GM12878 (cell line): Measurements from ENCODE around the gene NAV3. TPM values are rescaled to one million over a fixed set of nuclear protein-coding genes. Genes with fewer than 3 reads are reported as not detected.

Source experiments
- ATAC-seq: fragments of 200-7000 bp; cut with Tn5 transposase; 3 replicates; pipeline ENCODE4 v1.9.1; 2020; ENCODE audit warnings: mild to moderate bottlenecking, moderate library complexity
- BruUV-seq: library from RNA; stranded (reverse); fragments of 400-500 nt; replicated peaks from 2 replicates; lab custom pipeline; 2021; lab: Mats Ljungman, UMichigan
- CTCF ChIA-PET: fragments of 300-600 bp; sonication (Branson Sonifier 250); formaldehyde crosslinking; extraction: SDS; loops from one replicate; lab custom pipeline; 2021; ENCODE audit warnings: inconsistent platforms; lab: Yijun Ruan, JAX
- POLR2A ChIA-PET: fragments of 350-600 bp; formaldehyde crosslinking; extraction: SDS; loops from one replicate; lab custom pipeline; 2021; ENCODE audit warnings: inconsistent platforms; lab: Charles Lee
- RAD21 ChIA-PET: fragments of 300-600 bp; sonication (Branson Sonifier 250); formaldehyde crosslinking; loops from one replicate; lab custom pipeline; 2023; ENCODE audit warnings: antibody characterized with exemption; ENCODE audit not compliant: unreplicated experiment; lab: Charles Lee
- SMC1A ChIA-PET: fragments of 300-600 bp; sonication (Branson Sonifier 250); formaldehyde crosslinking; loops from one replicate; lab custom pipeline; 2023; ENCODE audit not compliant: unreplicated experiment, uncharacterized antibody; lab: Charles Lee
- DNase-seq: peaks from one replicate; pipeline ENCODE4 v3.0.0-alpha.2; 2011; ENCODE audit warnings: low read depth, low spot score
- FAIRE-seq: peaks from 3 replicates; lab custom pipeline; 2011; peaks lifted over from hg19 to GRCh38; lab: Jason Lieb, UNC
- H2AFZ ChIP-seq: 2 replicates; pipeline ENCODE4 v1.6.0; 2011; ENCODE audit warnings: low read depth, low read length, control low read depth; ENCODE audit not compliant: control insufficient read depth
- H3K27ac ChIP-seq: 2 replicates; pipeline ENCODE4 v1.5.1; 2011; ENCODE audit warnings: control low read depth; ENCODE audit not compliant: control insufficient read depth, insufficient read depth
- H3K27me3 ChIP-seq, 2 experiments: replicated peaks in 1 of 2; 2 replicates each; pipeline versions ENCODE4 v1.6.0 to v1.6.1; 2011; ENCODE audit warnings: low read length in 1 of 2; ENCODE audit not compliant: control insufficient read depth in 2 of 2, insufficient read depth in 2 of 2
- H3K36me3 ChIP-seq, 2 experiments: 2 replicates each; pipeline ENCODE4 v1.5.1; 2011; ENCODE audit warnings: low read length in 1 of 2; ENCODE audit not compliant: control insufficient read depth in 2 of 2, insufficient read depth in 2 of 2
- H3K4me1 ChIP-seq: 2 replicates; pipeline ENCODE4 v1.6.1; 2011; ENCODE audit warnings: mild to moderate bottlenecking, low read length, moderate library complexity, mixed read lengths; ENCODE audit not compliant: control insufficient read depth, insufficient read depth
- H3K4me2 ChIP-seq: 2 replicates; pipeline ENCODE4 v1.6.0; 2011; ENCODE audit warnings: control low read depth; ENCODE audit not compliant: control insufficient read depth, insufficient read depth
- H3K4me3 ChIP-seq: fragments of 200-600 bp; sonication (generic); 2 replicates; pipeline ENCODE4 v1.5.1; 2016
- H3K79me2 ChIP-seq: 2 replicates; pipeline ENCODE4 v1.6.0; 2011; ENCODE audit warnings: low read length; ENCODE audit not compliant: control insufficient read depth, insufficient read depth
- H3K9ac ChIP-seq: 2 replicates; pipeline ENCODE4 v1.8.0; 2011; ENCODE audit warnings: low read length, control low read depth, mixed read lengths; ENCODE audit not compliant: control insufficient read depth, insufficient read depth
- H3K9me3 ChIP-seq: replicated peaks from 3 replicates; pipeline ENCODE4 v1.5.1; 2011; ENCODE audit warnings: mild to moderate bottlenecking, low read length; ENCODE audit not compliant: control insufficient read depth, insufficient read depth
- H4K20me1 ChIP-seq: 2 replicates; pipeline ENCODE4 v1.6.0; 2011; ENCODE audit not compliant: control insufficient read depth, insufficient read depth
- BHLHE40 ChIP-seq, 2 experiments: fragments of 450-650 bp in 1 of 2; IDR thresholded peaks; 2 replicates each; pipeline ENCODE4 v1.6.1; 2011 to 2017; ENCODE audit warnings: low read depth in 2 of 2, borderline replicate concordance in 1 of 2, improper control_type of control experiment in 1 of 2, low read length in 1 of 2, mild to moderate bottlenecking in 1 of 2
- CREB1 ChIP-seq: IDR thresholded peaks from 2 replicates; pipeline ENCODE4 v1.6.1; 2012; ENCODE audit warnings: low read depth, mild to moderate bottlenecking, inconsistent platforms
- GABPA ChIP-seq: IDR thresholded peaks from 2 replicates; pipeline ENCODE4 v1.6.1; 2014; ENCODE audit warnings: antibody characterized with exemption, low read depth, mild to moderate bottlenecking, inconsistent platforms
- HCFC1 ChIP-seq: fragments of 150-350 bp; IDR thresholded peaks from 2 replicates; pipeline ENCODE4 v1.6.1; 2014; ENCODE audit warnings: low read length
- MEF2A ChIP-seq: IDR thresholded peaks from 2 replicates; pipeline ENCODE4 v1.6.1; 2011; ENCODE audit warnings: low read depth, mild to moderate bottlenecking, low read length, moderate library complexity; ENCODE audit not compliant: insufficient read depth
- MTA3 ChIP-seq: IDR thresholded peaks from 2 replicates; pipeline ENCODE4 v1.6.1; 2012; ENCODE audit warnings: low read length, inconsistent platforms, borderline replicate concordance
- NFIC ChIP-seq: IDR thresholded peaks from 2 replicates; pipeline ENCODE4 v1.6.1; 2012; ENCODE audit warnings: low read depth, mild to moderate bottlenecking, inconsistent platforms, low read length, moderate library complexity
- RAD21 ChIP-seq: IDR thresholded peaks from 2 replicates; pipeline ENCODE4 v1.6.1; 2011; ENCODE audit warnings: mild to moderate bottlenecking, low read depth, low read length, moderate library complexity; ENCODE audit not compliant: insufficient read depth
- SMC3 ChIP-seq: IDR thresholded peaks from 2 replicates; pipeline ENCODE4 v1.6.1; 2011; ENCODE audit warnings: low read length, improper control_type of control experiment, borderline replicate concordance
- SPI1 ChIP-seq: IDR thresholded peaks from 2 replicates; pipeline ENCODE4 v1.6.1; 2011; ENCODE audit warnings: low read depth, mild to moderate bottlenecking, low read length, moderate library complexity, borderline replicate concordance; ENCODE audit not compliant: insufficient read depth
- SUPT20H ChIP-seq: IDR thresholded peaks from 2 replicates; pipeline ENCODE4 v1.6.1; 2011; ENCODE audit warnings: low read depth, mild to moderate bottlenecking, low read length, moderate library complexity, borderline replicate concordance; ENCODE audit not compliant: control insufficient read depth
- WRNIP1 ChIP-seq: IDR thresholded peaks from 2 replicates; pipeline ENCODE4 v1.6.1; 2011; ENCODE audit warnings: low read depth, low read length, improper control_type of control experiment, borderline replicate concordance
- WGBS: methylation state at CpG from one replicate; pipeline ENCODE4 v1.1.6; 2016; ENCODE audit warnings: low lambda C conversion rate; ENCODE audit not compliant: insufficient replicate concordance, insufficient coverage; ENCODE audit errors: missing lambda C conversion rate; 5-methylcytosine and 5-hydroxymethylcytosine counted together
- in situ Hi-C: fragments of 300-500 bp; cut with MboI; formaldehyde crosslinking; loops from 9 replicates; pipeline ENCODE4 v1.14.3; 2018; ENCODE audit warnings: mixed read lengths
- intact Hi-C: fragments of 100-400 bp; cut with micrococcal nuclease; formaldehyde crosslinking; loops from one replicate; pipeline ENCODE4 v1.14.2; 2022; ENCODE audit not compliant: unreplicated experiment
- polyA plus RNA-seq, 11 experiments: library from polyadenylated mRNA; depleted of rRNA in 4 of 11; unstranded in 6 of 11; stranded (reverse) in 5 of 11; fragments of >200 nt; fragmentation: Nextera tagmentation in 4 of 11; fragmentation: Illumina TruSeq in 1 of 11; extraction: Ambion mirVana in 4 of 11; extraction: Trizol in 1 of 11; gene quantifications; 1 replicate in 1 of 11; 2 replicates in 10 of 11; pipeline versions ENCODE4 v1.2.1 to v1.2.3, GENCODE V29; 2011 to 2016; ENCODE audit warnings: inconsistent platforms in 2 of 11, missing spikeins in 2 of 11, low read depth in 1 of 11
- total RNA-seq, 4 experiments: library from RNA; depleted of rRNA in 3 of 4; stranded (reverse); fragments of >200 nt in 3 of 4; fragmentation: Illumina TruSeq in 1 of 4; extraction: Trizol in 1 of 4; gene quantifications; 2 replicates each; pipeline versions ENCODE4 v1.2.1 to v1.2.3, GENCODE V29; 2013 to 2021
- TF ChIP-seq, protein P1 (sequence below), 3 experiments: IDR thresholded peaks in 2 of 3; conservative IDR thresholded peaks in 1 of 3; 2 replicates each; pipeline ENCODE4 v1.5.1; 2011; ENCODE audit warnings: low read depth in 3 of 3, low read length in 3 of 3, mild to moderate bottlenecking in 3 of 3, control low read depth in 2 of 3, moderate library complexity in 2 of 3, inconsistent platforms in 1 of 3, mixed read lengths in 1 of 3; ENCODE audit not compliant: control insufficient read depth in 2 of 3, insufficient read depth in 1 of 3; ENCODE audit errors: extremely low read depth in 1 of 3
- TF ChIP-seq, protein P2 (sequence below): IDR thresholded peaks from 2 replicates; pipeline ENCODE4 v1.6.1; 2011; ENCODE audit warnings: mild to moderate bottlenecking, low read depth, low read length, moderate library complexity; ENCODE audit not compliant: insufficient replicate concordance

The NAV3 gene
- total and polyA plus RNA-seq, 10 of the 15 experiments (the other 5 are each of a cell fraction or from before 2014, with no cell fraction given) = 0.05 to 0.51 (median 0.22) TPM; not detected in 1

DNA sequence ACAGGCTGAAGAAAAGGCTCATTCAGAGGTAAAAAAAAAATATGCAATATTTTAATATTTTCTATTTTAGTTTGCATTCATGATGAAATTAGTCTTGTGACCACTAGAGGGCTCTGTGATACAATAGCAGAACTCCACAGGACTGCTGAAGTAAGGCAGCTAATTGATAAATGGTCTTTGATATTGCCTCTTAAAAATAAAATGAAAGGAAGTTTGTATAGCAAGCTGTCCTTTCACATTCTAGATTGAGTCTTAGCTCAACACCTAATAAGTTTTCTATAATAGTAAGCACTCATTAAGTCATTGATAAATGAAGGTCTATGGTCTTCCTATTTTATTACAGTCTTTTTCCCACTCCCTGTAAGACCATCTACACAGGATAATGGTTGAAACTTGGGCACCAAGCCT is 315.7 kb downstream of the NAV3 start:
- H3K27ac ChIP-seq = no peak overlapping the region
- no peak overlapping the region for H3K9ac ChIP-seq
- H3K4me1 ChIP-seq = no peaks in the 10 kb centered on the region
- DNase-seq (no peak), FAIRE-seq (peak; percentile 27), ATAC-seq (peak; percentile 69)
- no peaks in the 10 kb centered on the region for H3K36me3 ChIP-seq
- H2AFZ ChIP-seq = no peak overlapping the region
- ChIA-PET SMC1A (interaction anchor here (0.9 to 1.9 kb wide), 3 partner anchors 9 to 1028 kb away, joined by 3 to 5 read pairs (median 5); no protein-coding TSS in a partner anchor), CTCF (interaction anchor here (0.6 to 2.6 kb wide), 22 partner anchors 9 to 1418 kb away, joined by 3 to 16 read pairs (median 4); no protein-coding TSS in a partner anchor), RAD21 (interaction anchor here (0.8 to 1.3 kb wide), 2 partner anchors 67 to 1028 kb away, joined by 3 to 4 read pairs; no protein-coding TSS in a partner anchor), POLR2A (no interaction called here)
- TF ChIP-seq SMC3 (peak; percentile 41; the same call in 1 of the 2 replicates), RAD21 (peak; percentile 66), MTA3 (no peak)
- TF ChIP-seq, protein P1, sequence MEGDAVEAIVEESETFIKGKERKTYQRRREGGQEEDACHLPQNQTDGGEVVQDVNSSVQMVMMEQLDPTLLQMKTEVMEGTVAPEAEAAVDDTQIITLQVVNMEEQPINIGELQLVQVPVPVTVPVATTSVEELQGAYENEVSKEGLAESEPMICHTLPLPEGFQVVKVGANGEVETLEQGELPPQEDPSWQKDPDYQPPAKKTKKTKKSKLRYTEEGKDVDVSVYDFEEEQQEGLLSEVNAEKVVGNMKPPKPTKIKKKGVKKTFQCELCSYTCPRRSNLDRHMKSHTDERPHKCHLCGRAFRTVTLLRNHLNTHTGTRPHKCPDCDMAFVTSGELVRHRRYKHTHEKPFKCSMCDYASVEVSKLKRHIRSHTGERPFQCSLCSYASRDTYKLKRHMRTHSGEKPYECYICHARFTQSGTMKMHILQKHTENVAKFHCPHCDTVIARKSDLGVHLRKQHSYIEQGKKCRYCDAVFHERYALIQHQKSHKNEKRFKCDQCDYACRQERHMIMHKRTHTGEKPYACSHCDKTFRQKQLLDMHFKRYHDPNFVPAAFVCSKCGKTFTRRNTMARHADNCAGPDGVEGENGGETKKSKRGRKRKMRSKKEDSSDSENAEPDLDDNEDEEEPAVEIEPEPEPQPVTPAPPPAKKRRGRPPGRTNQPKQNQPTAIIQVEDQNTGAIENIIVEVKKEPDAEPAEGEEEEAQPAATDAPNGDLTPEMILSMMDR (IDR thresholded peaks at IDR 0.05 in 2 of 3, conservative IDR thresholded peaks at IDR 0.05 in 1 of 3; ENCODE audit: control insufficient read depth in 2 of 3, extremely low read depth in 1 of 3, insufficient read depth in 1 of 3, low read depth in 3 of 3, low read length in 3 of 3) = peak; percentile 56 to 63 (median 58)
- H3K9me3 ChIP-seq = no peaks in the 10 kb centered on the region
- intact Hi-C loops = loop anchor here (5.0 to 10.0 kb wide), 2 partner anchors 438 to 1201 kb away; no protein-coding TSS in a partner anchor
- BruUV-seq = no TSS peak
- in situ Hi-C loops = no loop called here
- H3K4me2 ChIP-seq = no peak overlapping the region
- no peaks in the 10 kb centered on the region for H3K27me3 ChIP-seq
- H3K4me3 ChIP-seq = no peak overlapping the region
- H4K20me1 ChIP-seq = no peaks in the 10 kb centered on the region
- no peaks in the 10 kb centered on the region for H3K79me2 ChIP-seq

DNA sequence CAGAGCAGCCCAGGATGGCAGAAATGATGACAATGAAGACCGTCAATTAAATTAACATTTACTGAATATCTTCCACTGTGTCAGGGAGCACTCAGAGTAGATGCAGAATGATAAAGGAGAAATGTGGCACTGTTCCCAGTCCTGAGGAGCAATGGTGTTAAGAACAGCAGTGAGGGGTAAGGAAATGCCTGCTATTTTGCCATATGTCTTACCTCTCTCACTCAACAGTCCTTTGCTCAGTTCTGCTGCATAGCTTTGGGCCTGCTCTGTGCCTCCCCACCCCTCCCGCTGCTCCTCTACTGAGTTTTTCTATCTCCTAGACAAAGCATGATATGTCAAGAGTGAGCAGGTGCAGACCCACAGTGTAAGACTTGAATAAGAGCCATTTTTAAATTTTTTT is 318.8 kb downstream of the NAV3 start:
- no peaks in the 10 kb centered on the region for H3K79me2 ChIP-seq
- intact Hi-C loops = loop anchor here (5.0 to 10.0 kb wide), 2 partner anchors 435 to 1198 kb away; no protein-coding TSS in a partner anchor
- H3K4me1 ChIP-seq = no peaks in the 10 kb centered on the region
- no TSS peak for BruUV-seq
- H3K9me3 ChIP-seq = no peaks in the 10 kb centered on the region
- H3K36me3 ChIP-seq = no peaks in the 10 kb centered on the region
- ChIA-PET CTCF (no interaction called here), SMC1A (no interaction called here), POLR2A (no interaction called here), RAD21 (no interaction called here)
- no peak for ATAC-seq
- FAIRE-seq = no peak
- WGBS = 18% methylated on average over 2 of the region's 2 CpGs
- in situ Hi-C loops = no loop called here
- no peak overlapping the region for H3K9ac ChIP-seq
- H3K27me3 ChIP-seq = no peaks in the 10 kb centered on the region
- no peak overlapping the region for H3K4me3 ChIP-seq
- DNase-seq = no peak
- H2AFZ ChIP-seq = no peak overlapping the region
- no peaks in the 10 kb centered on the region for H4K20me1 ChIP-seq
- no peak overlapping the region for H3K27ac ChIP-seq
- H3K4me2 ChIP-seq = no peak overlapping the region
- TF ChIP-seq NFIC (no peak), CREB1 (no peak), GABPA (no peak), HCFC1 (no peak), SPI1 (no peak), MEF2A (no peak), SMC3 (no peak), SUPT20H (no peak), BHLHE40 (IDR thresholded peaks at IDR 0.05; ENCODE audit: borderline replicate concordance in 1 of 2, low read depth in 2 of 2, low read length in 1 of 2) (no peak), WRNIP1 (no peak)
- TF ChIP-seq, protein P2, sequence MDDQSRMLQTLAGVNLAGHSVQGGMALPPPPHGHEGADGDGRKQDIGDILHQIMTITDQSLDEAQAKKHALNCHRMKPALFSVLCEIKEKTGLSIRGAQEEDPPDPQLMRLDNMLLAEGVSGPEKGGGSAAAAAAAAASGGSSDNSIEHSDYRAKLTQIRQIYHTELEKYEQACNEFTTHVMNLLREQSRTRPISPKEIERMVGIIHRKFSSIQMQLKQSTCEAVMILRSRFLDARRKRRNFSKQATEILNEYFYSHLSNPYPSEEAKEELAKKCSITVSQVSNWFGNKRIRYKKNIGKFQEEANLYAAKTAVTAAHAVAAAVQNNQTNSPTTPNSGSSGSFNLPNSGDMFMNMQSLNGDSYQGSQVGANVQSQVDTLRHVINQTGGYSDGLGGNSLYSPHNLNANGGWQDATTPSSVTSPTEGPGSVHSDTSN = no peak
